T-cell (primary cell): Measurements from ENCODE around the gene HPF1. TPM values are rescaled to one million over a fixed set of nuclear protein-coding genes. Genes with fewer than 3 reads are reported as not detected.

ENCODE experiments used
- ATAC-seq, 4 experiments: fragments of 200-7000 bp in 3 of 4; fragments of 150-1000 bp in 1 of 4; cut with Tn5 transposase; replicated peaks in 1 of 4; 1 replicate in 3 of 4; 2 replicates in 1 of 4; pipeline ENCODE4 v1.10.0; 2021; ENCODE audit warnings: moderate library complexity in 3 of 4, mild to moderate bottlenecking in 2 of 4, moderate number of reproducible peaks in 1 of 4
- CTCF ChIA-PET, 2 donors: fragments of 300-600 bp; sonication (Branson Sonifier 250); formaldehyde crosslinking; loops; one replicate each; lab custom pipeline; 2022; ENCODE audit warnings: antibody characterized with exemption in 2 of 2; lab: Charles Lee
- POLR2A ChIA-PET, 2 donors: fragments of 300-600 bp; sonication (Branson Sonifier 250); formaldehyde crosslinking; loops; one replicate each; lab custom pipeline; 2022; ENCODE audit warnings: antibody characterized with exemption in 2 of 2; lab: Charles Lee
- DNase-seq, 35 experiments: peaks; one replicate each; pipeline versions ENCODE4 v3.0.0 to v3.0.0-alpha.2; 2013 to 2023
- H3K27ac ChIP-seq: one replicate; pipeline ENCODE4 v1.5.1; 2013; ENCODE audit warnings: low read length
- H3K27me3 ChIP-seq, 2 experiments: replicated peaks in 1 of 2; 1 replicate in 1 of 2; 2 replicates in 1 of 2; pipeline versions ENCODE4 v1.6.1 to v1.7.0; 2013; ENCODE audit warnings: low read length in 1 of 2, mixed read lengths in 1 of 2; ENCODE audit not compliant: control insufficient read depth in 2 of 2, insufficient read depth in 2 of 2; ENCODE audit errors: extremely low read depth in 1 of 2
- H3K36me3 ChIP-seq, 2 donors: 1 replicate in 1 of 2; 2 replicates in 1 of 2; pipeline versions ENCODE4 v1.6.1 to v1.7.0; 2013; ENCODE audit warnings: low read length in 1 of 2; ENCODE audit not compliant: control insufficient read depth in 2 of 2, insufficient read depth in 1 of 2; ENCODE audit errors: extremely low read depth in 1 of 2
- H3K4me1 ChIP-seq, 2 experiments: 1 replicate in 1 of 2; 2 replicates in 1 of 2; pipeline versions ENCODE4 v1.6.1 to v1.7.0; 2013; ENCODE audit warnings: low read length in 2 of 2, mixed read lengths in 1 of 2; ENCODE audit not compliant: insufficient read depth in 2 of 2, control insufficient read depth in 1 of 2; ENCODE audit errors: extremely low read depth in 1 of 2
- H3K4me3 ChIP-seq, 2 donors: 1 replicate in 1 of 2; 2 replicates in 1 of 2; pipeline versions ENCODE4 v1.5.1 to v1.7.0; 2013; ENCODE audit warnings: mild to moderate bottlenecking in 2 of 2, low read length in 1 of 2, moderate library complexity in 1 of 2; ENCODE audit not compliant: control insufficient read depth in 1 of 2; ENCODE audit errors: extremely low read depth in 1 of 2
- H3K9me3 ChIP-seq: 2 replicates; pipeline ENCODE4 v1.7.0; 2013
- H3K27ac Mint-ChIP-seq, 2 donors: one replicate each; pipeline ENCODE4 v1.8.0; 2020 to 2021; ENCODE audit warnings: mild to moderate bottlenecking in 2 of 2, mixed read lengths in 2 of 2
- H3K27me3 Mint-ChIP-seq, 2 donors: one replicate each; pipeline ENCODE4 v1.8.0; 2021 to 2022; ENCODE audit warnings: mixed read lengths in 2 of 2
- H3K36me3 Mint-ChIP-seq: one replicate; pipeline ENCODE4 v1.8.0; 2021; ENCODE audit warnings: mixed read lengths
- H3K4me1 Mint-ChIP-seq, 3 donors: one replicate each; pipeline ENCODE4 v1.8.0; 2020 to 2022; ENCODE audit warnings: mixed read lengths in 3 of 3, mild to moderate bottlenecking in 1 of 3
- H3K4me3 Mint-ChIP-seq, 3 donors: one replicate each; pipeline ENCODE4 v1.8.0; 2020 to 2022; ENCODE audit warnings: mild to moderate bottlenecking in 3 of 3, mixed read lengths in 3 of 3, moderate library complexity in 3 of 3
- H3K9me3 Mint-ChIP-seq, 3 donors: one replicate each; pipeline ENCODE4 v1.8.0; 2020 to 2022; ENCODE audit warnings: mixed read lengths in 3 of 3
- WGBS: methylation state at CpG from one replicate; pipeline ENCODE4 v1.1.5; 2013; ENCODE audit warnings: missing lambda C conversion rate; ENCODE audit not compliant: insufficient coverage; 5-methylcytosine and 5-hydroxymethylcytosine counted together
- total RNA-seq, 35 experiments: library from RNA in 6 of 35; stranded (reverse) in 6 of 35; fragments of 120-200 nt in 1 of 35; gene quantifications; one replicate each; pipeline versions ENCODE4 v1.2.1 to v1.2.4 and lab custom pipeline; 2013 to 2026

HPF1 gene
- total RNA-seq, 5 donors from 2014 or later (not counting 1 experiment from before 2014, with no cell fraction given): 6.5 to 14.0 (median 13.0) TPM

DNA sequence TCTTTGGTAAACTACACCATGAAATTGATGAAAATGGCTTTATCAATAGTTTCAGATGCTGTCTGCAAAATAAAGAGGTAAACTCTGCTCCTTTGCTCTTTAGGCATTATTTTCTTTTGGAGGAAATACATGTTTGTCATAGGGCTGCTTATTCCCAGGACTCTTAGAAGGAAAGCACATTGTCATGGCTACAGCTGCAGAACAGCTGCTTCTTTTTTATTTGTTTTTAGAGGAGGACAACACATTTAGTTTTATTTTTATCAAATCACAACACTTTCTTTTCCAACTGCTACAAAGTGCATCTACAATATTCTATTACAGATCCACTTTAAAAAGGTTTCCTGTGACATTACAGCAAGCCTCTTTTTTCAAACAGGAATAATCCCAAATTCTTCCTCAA is 12.7 kb upstream of the HPF1 start:
- CTCF ChIA-PET: no interaction called here
- DNase-seq (no peak), ATAC-seq (no peak)
- peaks cover 3 to 8% (median 4%) of the 10 kb centered on the region in 3 donors for H3K4me1 Mint-ChIP-seq
- no peaks in the 10 kb centered on the region for H3K36me3 Mint-ChIP-seq
- Histone ChIP-seq H3K27me3 (peaks cover 0 to 14% of the 10 kb centered on the region in 2 experiments), H3K4me3 (no peak overlapping the region), H3K9me3 (no peaks in the 10 kb centered on the region), H3K4me1 (peaks cover 4 to 12% of the 10 kb centered on the region in 2 experiments), H3K27ac (no peak overlapping the region), H3K36me3 (no peaks in the 10 kb centered on the region)
- no peak overlapping the region for H3K4me3 Mint-ChIP-seq
- no peaks in the 10 kb centered on the region for H3K9me3 Mint-ChIP-seq
- peaks cover 3 to 14% of the 10 kb centered on the region in 2 donors for H3K27me3 Mint-ChIP-seq
- POLR2A ChIA-PET: no interaction called here
- H3K27ac Mint-ChIP-seq: no peak overlapping the region

DNA sequence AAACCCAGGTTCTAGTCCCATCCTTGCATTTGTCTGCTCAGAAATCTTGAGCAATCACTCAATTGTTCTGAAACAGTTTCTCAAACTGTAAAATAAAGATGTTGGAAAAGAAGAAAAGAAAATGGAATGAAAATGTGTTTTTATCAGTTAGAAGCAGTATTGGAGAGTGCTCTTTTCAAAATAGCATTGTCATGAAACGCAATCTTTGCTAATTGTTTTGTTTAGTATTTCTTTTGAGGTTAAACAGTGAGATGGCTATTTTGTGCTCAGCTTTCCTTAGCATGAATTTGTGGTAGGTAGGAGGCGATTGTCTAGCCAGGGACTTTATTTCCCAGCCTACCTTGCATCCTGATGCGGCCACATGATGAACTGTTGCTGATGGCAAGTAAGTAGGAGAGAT is 10.6 kb upstream of the HPF1 start:
- CTCF ChIA-PET: interaction anchor here in 1 of 2 donors (0.5 kb wide), 1 partner anchor 152 kb away, joined by 3 read pairs; no protein-coding TSS in a partner anchor
- DNase-seq: no peak
- 100% methylated on average over 1 of the region's 3 CpGs for WGBS
- Histone ChIP-seq H3K27me3 (no peaks in the 10 kb centered on the region), H3K27ac (no peak overlapping the region), H3K9me3 (no peaks in the 10 kb centered on the region), H3K4me1 (no peaks in the 10 kb centered on the region), H3K36me3 (no peaks in the 10 kb centered on the region), H3K4me3 (no peak overlapping the region)
- Mint-ChIP-seq H3K36me3 (no peaks in the 10 kb centered on the region), H3K4me1 (peaks cover 0 to 3% (median 0%) of the 10 kb centered on the region in 3 donors), H3K4me3 (no peak overlapping the region), H3K9me3 (no peaks in the 10 kb centered on the region), H3K27ac (no peak overlapping the region), H3K27me3 (peaks cover 0 to 6% of the 10 kb centered on the region in 2 donors)
- no peak for ATAC-seq
- POLR2A ChIA-PET: no interaction called here

GRCh38 chr4:169766741-169767140 is 9.0 kb upstream of the HPF1 start:
- WGBS: 100% methylated on average over 2 of the region's 3 CpGs
- H3K4me3 ChIP-seq: no peak overlapping the region
- Mint-ChIP-seq H3K36me3 (no peaks in the 10 kb centered on the region), H3K27ac (no peak overlapping the region), H3K27me3 (peaks cover 2 to 3% of the 10 kb centered on the region in 2 donors), H3K4me3 (no peak overlapping the region), H3K4me1 (peaks cover 0 to 3% (median 0%) of the 10 kb centered on the region in 3 donors), H3K9me3 (no peaks in the 10 kb centered on the region)
- no peaks in the 10 kb centered on the region for H3K27me3 ChIP-seq
- ATAC-seq (no peak), DNase-seq (no peak)
- no peaks in the 10 kb centered on the region for H3K9me3 ChIP-seq
- no peak overlapping the region for H3K27ac ChIP-seq
- no peaks in the 10 kb centered on the region for H3K36me3 ChIP-seq
- ChIA-PET POLR2A (no interaction called here), CTCF (interaction anchor here in 1 of 2 donors (1.4 kb wide), 1 partner anchor 44 kb away, joined by 3 read pairs; no protein-coding TSS in a partner anchor)
- H3K4me1 ChIP-seq: no peaks in the 10 kb centered on the region

- Mint-ChIP-seq H3K27ac (no peak overlapping the region), H3K27me3 (peaks cover 2 to 3% of the 10 kb centered on the region in 2 donors), H3K4me3 (no peak overlapping the region), H3K9me3 (no peaks in the 10 kb centered on the region), H3K4me1 (peaks cover 0 to under 1% (median 0%) of the 10 kb centered on the region in 3 donors), H3K36me3 (no peaks in the 10 kb centered on the region)
- Histone ChIP-seq H3K4me1 (no peaks in the 10 kb centered on the region), H3K9me3 (no peaks in the 10 kb centered on the region), H3K36me3 (no peaks in the 10 kb centered on the region), H3K27me3 (no peaks in the 10 kb centered on the region), H3K4me3 (no peak overlapping the region), H3K27ac (no peak overlapping the region)
- ChIA-PET POLR2A (no interaction called here), CTCF (interaction anchor here (0.6 to 1.5 kb wide), 4 partner anchors 30 to 45 kb away, joined by 3 to 5 read pairs (median 4); no protein-coding TSS in a partner anchor)
- ATAC-seq (no peak), DNase-seq (no peak)
- 86% methylated on average over 1 of the region's 2 CpGs for WGBS
These were observed 8.1 kb upstream of the HPF1 start for GRCh38 chr4:169765835-169766234.

DNA sequence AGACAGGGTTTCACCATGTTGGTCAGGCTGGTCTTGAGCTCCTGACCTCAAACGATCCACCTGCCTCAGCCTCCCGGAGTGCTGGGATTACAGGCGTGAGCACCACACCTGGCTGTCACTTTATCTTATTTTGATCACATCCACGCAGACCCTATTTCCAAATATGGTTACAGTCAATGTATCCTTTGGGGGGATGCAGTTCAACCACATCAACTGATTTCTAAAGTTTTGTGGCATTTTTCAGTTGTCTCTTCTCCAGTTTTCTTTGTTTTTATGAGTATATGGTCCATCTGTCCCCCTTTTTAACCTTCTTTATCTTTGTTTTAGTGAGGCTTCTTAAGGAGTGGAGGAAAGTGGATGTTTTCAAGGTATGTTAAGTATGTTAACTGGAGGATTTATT is 4.1 kb upstream of the HPF1 start:
- Mint-ChIP-seq H3K36me3 (no peaks in the 10 kb centered on the region), H3K4me1 (peaks cover 6 to 17% (median 10%) of the 10 kb centered on the region in 3 donors), H3K27ac (peak overlapping the region in 1 of 2 donors; percentile 18), H3K4me3 (no peak overlapping the region), H3K9me3 (no peaks in the 10 kb centered on the region), H3K27me3 (peaks cover 2 to 3% of the 10 kb centered on the region in 2 donors)
- Histone ChIP-seq H3K4me3 (no peak overlapping the region), H3K27ac (no peak overlapping the region), H3K9me3 (no peaks in the 10 kb centered on the region), H3K27me3 (peaks cover 0 to 3% of the 10 kb centered on the region in 2 experiments), H3K4me1 (peaks cover 4 to 9% of the 10 kb centered on the region in 2 experiments), H3K36me3 (no peaks in the 10 kb centered on the region)
- DNase-seq (no peak), ATAC-seq (no peak)
- CTCF ChIA-PET: no interaction called here
- POLR2A ChIA-PET: interaction anchor here in 1 of 2 donors (0.6 kb wide), 1 partner anchor 26 kb away, joined by 5 read pairs; no protein-coding TSS in a partner anchor
- WGBS: 17% methylated on average over 2 of the region's 4 CpGs

- Mint-ChIP-seq H3K9me3 (no peaks in the 10 kb centered on the region), H3K36me3 (peaks cover 3% of the 10 kb centered on the region), H3K4me3 (peak overlapping the region; percentile 90 to 94 (median 92)), H3K27me3 (peaks cover 0 to 3% of the 10 kb centered on the region in 2 donors), H3K27ac (no peak overlapping the region), H3K4me1 (peaks cover 26 to 42% (median 28%) of the 10 kb centered on the region in 3 donors)
- H3K4me3 ChIP-seq: no peak overlapping the region
- WGBS: 90% methylated on average over 7 of the region's 11 CpGs
- peaks cover 9 to 10% of the 10 kb centered on the region in 2 experiments for H3K4me1 ChIP-seq
- peaks cover 0 to 3% of the 10 kb centered on the region in 2 experiments for H3K27me3 ChIP-seq
- CTCF ChIA-PET: no interaction called here
- peak in 1 of 35 experiments; percentile 9 for DNase-seq
- POLR2A ChIA-PET: interaction anchor here in 1 of 2 donors (1.0 kb wide), 1 partner anchor 269 kb away, joined by 4 read pairs; no protein-coding TSS in a partner anchor
- no peaks in the 10 kb centered on the region for H3K9me3 ChIP-seq
- ATAC-seq: no peak
- no peak overlapping the region for H3K27ac ChIP-seq
- H3K36me3 ChIP-seq: no peaks in the 10 kb centered on the region
These were observed 738 bp upstream of the HPF1 start for GRCh38 chr4:169758401-169758962.
